ENCODE results near the gene CGRRF1. TPM values are rescaled to one million over a fixed set of nuclear protein-coding genes. Genes with fewer than 3 reads are reported as not detected.

CGRRF1 gene
- total RNA-seq, 1 experiment from 2014 or later: 17.3 TPM

DNA sequence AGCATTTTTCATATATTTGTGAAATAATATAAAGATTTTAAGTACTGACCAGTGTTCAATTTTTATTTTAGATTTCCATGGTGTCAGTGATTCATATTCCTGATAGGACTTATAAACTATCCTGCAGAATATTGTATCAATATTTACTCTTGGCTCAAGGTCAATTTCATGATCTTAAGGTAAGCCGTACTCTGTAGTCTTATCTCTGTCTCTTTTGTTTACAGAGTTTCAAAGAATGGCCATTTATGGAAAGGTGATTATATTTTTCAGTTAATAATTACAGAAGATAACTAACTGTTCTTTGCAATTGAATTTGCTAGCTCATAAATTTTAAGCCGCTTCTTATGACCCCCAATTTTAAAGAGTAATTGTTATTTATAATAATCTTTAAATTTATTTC, 27.9 kb downstream of the CGRRF1 start:
- no peak for DNase-seq (ENCODE audit: low read depth in 1 of 2, low spot score in 2 of 2)
- Histone ChIP-seq H3K27me3 (replicated peaks) (no peaks in the 10 kb centered on the region), H3K9me3 (replicated peaks) (no peaks in the 10 kb centered on the region), H3K36me3 (peaks cover 4% of the 10 kb centered on the region; the same call in 1 of the 2 replicates), H3K4me3 (no peak overlapping the region), H3K27ac (no peak overlapping the region), H3K4me1 (replicated peaks) (no peaks in the 10 kb centered on the region)

DNA sequence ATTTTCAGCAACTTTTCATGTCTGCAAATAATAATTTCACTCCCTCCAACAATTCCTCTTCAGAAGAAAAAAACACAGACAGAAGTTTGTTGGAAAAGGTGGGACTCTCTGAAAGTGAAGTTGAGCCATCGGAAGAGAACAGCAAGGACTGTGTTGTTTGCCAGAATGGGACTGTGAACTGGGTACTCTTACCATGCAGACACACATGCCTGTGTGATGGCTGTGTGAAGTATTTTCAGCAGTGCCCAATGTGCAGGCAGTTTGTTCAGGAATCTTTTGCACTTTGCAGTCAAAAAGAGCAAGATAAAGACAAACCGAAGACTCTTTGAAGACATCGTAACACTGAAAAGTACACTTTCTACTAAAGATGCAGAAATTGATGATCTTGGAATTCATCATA, 28.3 kb downstream of the CGRRF1 start:
- no peak for DNase-seq (ENCODE audit: low read depth in 1 of 2, low spot score in 2 of 2)
- peaks cover 4% of the 10 kb centered on the region; the same call in 1 of the 2 replicates for H3K36me3 ChIP-seq
- no peaks in the 10 kb centered on the region for H3K4me1 ChIP-seq (replicated peaks)
- H3K27me3 ChIP-seq (replicated peaks): no peaks in the 10 kb centered on the region
- no peak overlapping the region for H3K4me3 ChIP-seq
- H3K9me3 ChIP-seq (replicated peaks): no peaks in the 10 kb centered on the region
- no peak overlapping the region for H3K27ac ChIP-seq

DNA sequence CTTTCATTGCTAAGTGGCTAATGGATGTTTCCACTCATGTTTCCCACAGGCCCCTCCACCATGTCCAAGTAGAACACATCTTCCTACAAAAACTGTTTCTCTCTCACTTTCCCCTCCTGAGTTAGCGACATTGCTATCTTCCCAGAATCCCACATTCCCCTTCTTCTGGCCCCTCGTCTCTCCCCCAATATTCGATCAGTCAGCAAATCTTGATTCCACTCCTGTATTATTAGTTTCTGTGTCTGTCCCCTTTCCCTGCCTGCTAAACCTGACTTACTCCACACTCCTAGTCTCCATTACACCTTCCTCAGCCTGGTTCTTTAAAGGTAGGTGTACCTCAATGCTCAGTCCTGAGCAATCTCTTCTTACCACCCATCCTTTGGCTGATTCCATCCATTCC, 37.9 kb downstream of the CGRRF1 start:
- no peaks in the 10 kb centered on the region for H3K9me3 ChIP-seq (replicated peaks)
- H3K36me3 ChIP-seq: no peaks in the 10 kb centered on the region
- no peaks in the 10 kb centered on the region for H3K27me3 ChIP-seq (replicated peaks)

DNA sequence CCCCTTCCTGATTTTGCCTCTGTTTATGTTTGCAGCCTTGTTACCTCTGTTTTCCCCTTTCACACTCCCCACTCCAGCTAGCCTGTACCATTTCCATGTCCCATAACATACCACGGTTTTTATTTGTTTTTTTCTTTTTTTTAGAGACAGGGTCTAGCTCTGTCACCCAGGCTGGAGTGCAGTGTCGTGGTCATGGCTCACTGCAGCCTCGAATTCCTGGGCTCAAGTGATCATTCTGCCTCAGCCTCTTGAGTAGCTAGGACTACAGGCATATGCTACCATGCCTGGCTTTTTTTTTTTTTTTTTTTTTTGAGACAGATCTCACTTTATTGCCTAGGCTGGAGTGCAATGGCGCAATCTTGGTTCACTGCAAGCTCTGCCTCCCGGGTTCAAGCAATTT, 38.8 kb downstream of the CGRRF1 start:
- no peak overlapping the region for H3K4me3 ChIP-seq
- DNase-seq (ENCODE audit: low read depth in 1 of 2, low spot score in 2 of 2): no peak
- no peaks in the 10 kb centered on the region for H3K36me3 ChIP-seq
- H3K9me3 ChIP-seq (replicated peaks): no peaks in the 10 kb centered on the region
- no peak overlapping the region for H3K27ac ChIP-seq
- H3K27me3 ChIP-seq (replicated peaks): no peaks in the 10 kb centered on the region
- H3K4me1 ChIP-seq (replicated peaks): peaks cover 10% of the 10 kb centered on the region

More for the DNA sequence above, 37.9 kb downstream of the CGRRF1 start:
- no peak overlapping the region for H3K27ac ChIP-seq
- no peak for DNase-seq (ENCODE audit: low read depth in 1 of 2, low spot score in 2 of 2)
- H3K4me1 ChIP-seq (replicated peaks): peaks cover 10% of the 10 kb centered on the region
- H3K4me3 ChIP-seq: no peak overlapping the region

DNA sequence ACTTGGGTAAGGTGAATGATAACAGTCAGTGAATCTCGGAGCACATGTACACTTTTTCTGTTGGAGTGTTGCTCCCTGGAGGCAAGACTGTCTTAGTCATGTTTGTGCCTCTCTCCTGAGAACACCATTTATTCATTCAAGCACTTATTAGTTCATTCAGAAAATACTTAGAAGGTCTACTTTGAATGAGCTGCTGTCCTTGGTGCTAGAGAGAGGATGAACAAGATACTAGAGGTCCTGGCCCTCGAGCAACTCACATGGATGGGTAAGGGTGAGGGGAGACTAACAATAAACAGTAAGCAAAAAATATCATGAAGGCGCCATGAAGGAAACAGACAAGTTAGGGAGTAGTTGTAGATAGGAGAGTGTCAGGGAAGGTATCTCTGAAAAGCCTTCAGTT, 40.2 kb downstream of the CGRRF1 start:
- DNase-seq (ENCODE audit: low read depth in 1 of 2, low spot score in 2 of 2): no peak
- no peak overlapping the region for H3K27ac ChIP-seq
- H3K4me1 ChIP-seq (replicated peaks): peaks cover 10% of the 10 kb centered on the region
- H3K9me3 ChIP-seq (replicated peaks): no peaks in the 10 kb centered on the region
- no peak overlapping the region for H3K4me3 ChIP-seq
- H3K27me3 ChIP-seq (replicated peaks): no peaks in the 10 kb centered on the region
- no peaks in the 10 kb centered on the region for H3K36me3 ChIP-seq

DNA sequence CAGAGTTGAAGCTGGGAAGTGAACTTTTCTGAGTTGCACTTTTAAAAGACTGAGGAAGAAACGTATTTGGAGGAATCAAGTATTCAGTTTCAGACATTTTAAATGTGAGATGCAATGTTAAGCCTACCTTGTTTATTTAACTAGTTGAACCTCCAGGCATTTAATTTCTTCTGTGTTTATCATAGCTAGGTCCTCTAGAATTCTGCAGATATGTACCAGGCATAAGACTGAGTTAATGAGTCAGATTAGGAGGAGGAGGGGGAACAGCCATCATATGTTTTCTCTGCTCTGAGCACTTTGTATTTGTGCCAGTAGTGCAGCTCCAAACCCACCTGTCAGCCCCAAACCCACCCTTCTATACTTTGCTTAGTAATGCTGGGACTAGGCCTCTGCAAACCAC, 40.8 kb downstream of the CGRRF1 start:
- Histone ChIP-seq H3K36me3 (no peaks in the 10 kb centered on the region), H3K9me3 (replicated peaks) (no peaks in the 10 kb centered on the region), H3K4me3 (no peak overlapping the region), H3K4me1 (replicated peaks) (peaks cover 10% of the 10 kb centered on the region), H3K27ac (no peak overlapping the region), H3K27me3 (replicated peaks) (no peaks in the 10 kb centered on the region)
- DNase-seq (ENCODE audit: low read depth in 1 of 2, low spot score in 2 of 2): no peak

DNA sequence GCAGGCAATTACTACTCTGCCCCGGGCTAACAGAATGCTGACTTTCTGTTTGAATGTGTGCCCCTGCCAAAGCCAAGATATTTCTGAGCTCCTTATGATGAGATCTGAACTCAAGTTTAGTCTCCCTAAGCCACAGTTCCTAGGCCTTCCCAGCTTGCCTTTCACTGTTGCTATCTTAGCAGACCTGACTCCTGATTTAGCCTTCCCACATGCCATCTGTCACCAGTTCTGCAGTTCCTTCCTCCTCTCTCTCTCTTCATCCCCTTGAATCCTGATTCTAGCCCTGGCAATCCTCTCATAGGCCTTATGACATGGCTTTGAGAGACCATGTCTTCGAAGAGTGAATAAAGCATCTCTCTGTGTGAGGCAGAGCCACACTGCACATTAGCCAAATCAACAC, 44.7 kb downstream of the CGRRF1 start:
- Histone ChIP-seq H3K4me3 (no peak overlapping the region), H3K9me3 (replicated peaks) (no peaks in the 10 kb centered on the region), H3K27me3 (replicated peaks) (no peaks in the 10 kb centered on the region)

DNA sequence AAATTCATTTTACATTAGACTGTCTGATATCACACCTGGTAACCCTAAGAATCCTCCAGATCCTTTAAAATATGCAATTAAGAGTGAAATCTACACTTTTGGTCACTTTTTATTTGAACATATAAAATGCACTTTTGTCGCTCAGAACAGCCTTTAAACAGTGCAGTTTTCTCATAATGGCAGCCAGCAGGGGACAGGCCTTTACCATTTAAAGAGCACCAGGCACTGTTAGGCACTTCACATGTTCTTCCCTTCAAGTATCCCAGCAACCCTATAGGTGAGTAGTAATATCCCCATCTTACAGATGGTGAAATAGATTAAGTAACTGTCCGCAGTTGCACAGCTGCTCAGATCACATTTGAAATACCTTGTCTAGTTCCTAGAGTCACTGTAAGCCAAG, 45.9 kb downstream of the CGRRF1 start:
- no peak overlapping the region for H3K4me3 ChIP-seq
- no peak overlapping the region for H3K27ac ChIP-seq
- H3K27me3 ChIP-seq (replicated peaks): no peaks in the 10 kb centered on the region
- H3K9me3 ChIP-seq (replicated peaks): no peaks in the 10 kb centered on the region
- peaks cover 2% of the 10 kb centered on the region; the same call in 1 of the 2 replicates for H3K4me1 ChIP-seq (replicated peaks)
- H3K36me3 ChIP-seq: no peaks in the 10 kb centered on the region
- DNase-seq (ENCODE audit: low read depth in 1 of 2, low spot score in 2 of 2): no peak

More for the DNA sequence above, 44.7 kb downstream of the CGRRF1 start:
- no peak overlapping the region for H3K27ac ChIP-seq
- H3K36me3 ChIP-seq: no peaks in the 10 kb centered on the region
- H3K4me1 ChIP-seq (replicated peaks): peaks cover 10% of the 10 kb centered on the region
- DNase-seq (ENCODE audit: low read depth in 1 of 2, low spot score in 2 of 2): no peak

DNA sequence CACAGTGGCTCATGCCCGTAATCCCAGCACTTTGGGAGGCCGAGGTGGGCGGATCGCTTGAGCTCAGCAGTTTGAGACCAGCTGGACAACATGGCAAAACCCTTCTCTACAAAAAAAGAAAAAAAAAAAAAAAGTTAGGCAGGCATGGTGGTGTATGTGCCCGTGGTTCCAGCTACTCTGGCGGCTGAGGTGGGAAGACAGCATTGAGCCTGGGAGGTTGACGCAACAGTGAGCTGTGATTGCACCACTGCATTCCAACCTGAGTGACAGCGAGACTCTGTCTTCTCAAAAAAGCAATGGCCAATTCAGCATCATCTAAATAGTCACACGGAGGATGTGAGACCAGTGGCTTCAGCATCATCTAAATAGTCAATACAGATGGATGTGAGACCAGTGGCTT, 46.8 kb downstream of the CGRRF1 start:
- H3K4me1 ChIP-seq (replicated peaks): no peaks in the 10 kb centered on the region
- no peak overlapping the region for H3K27ac ChIP-seq
- no peaks in the 10 kb centered on the region for H3K9me3 ChIP-seq (replicated peaks)
- H3K27me3 ChIP-seq (replicated peaks): no peaks in the 10 kb centered on the region
- no peak overlapping the region for H3K4me3 ChIP-seq
- no peaks in the 10 kb centered on the region for H3K36me3 ChIP-seq
- no peak for DNase-seq (ENCODE audit: low read depth in 1 of 2, low spot score in 2 of 2)

DNA sequence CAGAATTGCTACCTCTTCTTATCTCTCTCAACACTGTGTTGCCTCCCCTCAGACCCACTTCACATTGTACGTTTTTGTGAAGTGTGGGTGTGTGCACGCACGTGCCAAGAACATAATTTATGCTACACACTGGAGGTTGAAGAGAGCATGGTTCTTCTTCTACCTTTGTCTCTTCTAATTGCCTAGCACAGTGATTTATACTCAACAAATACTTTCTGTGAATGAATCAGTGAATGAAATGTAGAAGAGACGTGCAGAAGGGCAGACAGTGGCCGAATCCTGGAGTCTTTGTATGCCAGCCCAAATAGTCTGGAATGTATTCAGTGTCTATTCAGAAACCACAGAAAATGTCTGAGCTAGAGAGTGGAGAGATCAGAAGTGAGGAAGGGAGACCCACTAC, 52.6 kb downstream of the CGRRF1 start:
- Histone ChIP-seq H3K36me3 (peaks cover 9% of the 10 kb centered on the region), H3K27ac (peak overlapping the region; percentile 5; the same call in 1 of the 2 replicates), H3K4me1 (replicated peaks) (peaks cover 30% of the 10 kb centered on the region), H3K9me3 (replicated peaks) (no peaks in the 10 kb centered on the region), H3K27me3 (replicated peaks) (no peaks in the 10 kb centered on the region), H3K4me3 (no peak overlapping the region)
- peak in 1 of 2 experiments; percentile 49 for DNase-seq (ENCODE audit: low read depth in 1 of 2, low spot score in 2 of 2)

DNA sequence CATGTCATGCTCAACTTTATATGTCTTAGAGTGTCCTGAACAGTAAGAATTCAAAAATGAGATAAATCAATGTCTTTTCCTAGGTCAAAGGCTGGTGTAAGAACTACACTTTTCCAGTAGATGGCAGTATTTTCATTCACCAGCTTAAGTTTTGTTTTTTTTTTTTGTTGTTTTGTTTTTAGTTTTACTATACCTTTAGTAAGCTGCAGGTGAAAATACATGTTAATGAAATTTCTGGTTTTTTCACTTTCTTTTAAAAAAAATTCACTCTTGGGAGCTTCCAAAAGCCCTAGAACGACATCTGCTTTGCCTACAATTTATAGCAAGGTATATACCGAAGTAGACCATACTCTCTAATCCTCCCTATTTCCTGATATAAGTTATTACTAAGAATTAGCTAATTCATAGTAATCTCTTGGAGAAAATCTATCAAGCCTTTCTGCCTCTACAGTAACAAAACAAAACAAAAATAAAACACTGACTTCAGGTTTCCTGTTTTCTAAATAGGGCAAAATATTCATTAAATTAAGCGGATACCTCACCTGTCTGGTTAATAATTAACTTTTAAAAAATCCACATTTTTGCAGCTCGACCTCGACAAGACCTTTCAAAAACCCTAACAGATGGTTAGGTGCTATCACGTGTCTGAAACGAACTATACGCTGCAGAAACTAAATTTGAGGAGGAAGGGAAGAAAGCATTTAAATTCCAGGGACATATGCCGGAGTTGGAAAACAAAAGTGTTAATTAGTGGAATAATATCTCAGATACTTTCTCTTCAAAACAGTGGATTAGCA, 54.6 kb downstream of the CGRRF1 start:
- peak in 1 of 2 experiments; percentile 65 for DNase-seq (ENCODE audit: low read depth in 1 of 2, low spot score in 2 of 2)
- Histone ChIP-seq H3K27me3 (replicated peaks) (no peaks in the 10 kb centered on the region), H3K36me3 (peaks cover 17% of the 10 kb centered on the region), H3K27ac (peak overlapping the region; percentile 95; the same call in 1 of the 2 replicates), H3K4me1 (replicated peaks) (peaks cover 36% of the 10 kb centered on the region), H3K9me3 (replicated peaks) (no peaks in the 10 kb centered on the region), H3K4me3 (peak overlapping the region; percentile 95)

DNA sequence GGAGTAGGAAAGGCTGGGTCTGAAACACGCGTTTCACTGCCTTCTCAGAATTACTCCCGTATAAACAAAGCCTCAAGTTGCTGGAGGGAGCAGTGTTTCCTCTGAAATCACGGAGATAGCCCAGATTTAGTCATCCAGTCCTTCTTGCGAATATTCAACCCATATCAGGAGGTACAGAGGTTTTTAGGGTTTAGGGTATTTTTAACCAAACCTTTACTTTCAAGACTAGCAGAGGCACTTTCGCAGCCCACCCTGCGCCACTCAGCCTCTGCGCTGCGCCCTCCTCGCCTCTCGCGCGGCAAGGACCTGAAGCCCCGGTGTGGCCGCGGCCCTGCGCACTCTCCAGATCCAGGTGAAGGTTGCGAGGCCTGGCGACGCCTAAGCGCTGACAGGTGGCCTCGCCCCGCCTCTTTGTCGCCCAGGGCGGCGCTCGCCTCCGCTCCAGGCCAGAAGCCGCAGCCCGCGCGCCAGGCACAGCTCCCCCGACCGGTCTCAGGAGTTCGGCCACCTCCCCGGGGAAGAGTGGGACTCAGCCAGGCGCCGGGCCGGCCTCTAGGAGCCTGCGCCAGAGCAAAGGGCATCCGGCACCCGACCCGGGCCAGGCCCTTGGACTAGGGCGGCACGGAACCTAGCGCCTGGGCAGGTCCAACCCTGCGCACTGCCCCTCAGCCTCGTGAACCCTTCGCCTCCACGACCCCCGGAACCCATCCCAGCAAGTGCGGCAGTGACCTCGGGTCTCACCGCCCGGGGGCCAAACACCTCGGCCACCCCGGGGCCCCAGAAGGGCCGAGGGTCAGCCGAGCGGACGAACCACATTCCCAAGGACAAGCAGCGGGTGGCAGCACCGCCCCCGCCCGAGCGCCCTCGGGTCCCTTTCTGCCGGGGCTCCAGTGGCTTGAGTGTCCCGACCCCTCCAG, 55.4 kb downstream of the CGRRF1 start:
- no peaks in the 10 kb centered on the region for H3K27me3 ChIP-seq (replicated peaks)
- H3K9me3 ChIP-seq (replicated peaks): no peaks in the 10 kb centered on the region
- peak; percentile 51 to 78 for DNase-seq (ENCODE audit: low read depth in 1 of 2, low spot score in 2 of 2)
- H3K36me3 ChIP-seq: peaks cover 26% of the 10 kb centered on the region
- H3K4me1 ChIP-seq (replicated peaks): peaks cover 44% of the 10 kb centered on the region
- peak overlapping the region; percentile 95 for H3K27ac ChIP-seq
- H3K4me3 ChIP-seq: peak overlapping the region; percentile 95

DNA sequence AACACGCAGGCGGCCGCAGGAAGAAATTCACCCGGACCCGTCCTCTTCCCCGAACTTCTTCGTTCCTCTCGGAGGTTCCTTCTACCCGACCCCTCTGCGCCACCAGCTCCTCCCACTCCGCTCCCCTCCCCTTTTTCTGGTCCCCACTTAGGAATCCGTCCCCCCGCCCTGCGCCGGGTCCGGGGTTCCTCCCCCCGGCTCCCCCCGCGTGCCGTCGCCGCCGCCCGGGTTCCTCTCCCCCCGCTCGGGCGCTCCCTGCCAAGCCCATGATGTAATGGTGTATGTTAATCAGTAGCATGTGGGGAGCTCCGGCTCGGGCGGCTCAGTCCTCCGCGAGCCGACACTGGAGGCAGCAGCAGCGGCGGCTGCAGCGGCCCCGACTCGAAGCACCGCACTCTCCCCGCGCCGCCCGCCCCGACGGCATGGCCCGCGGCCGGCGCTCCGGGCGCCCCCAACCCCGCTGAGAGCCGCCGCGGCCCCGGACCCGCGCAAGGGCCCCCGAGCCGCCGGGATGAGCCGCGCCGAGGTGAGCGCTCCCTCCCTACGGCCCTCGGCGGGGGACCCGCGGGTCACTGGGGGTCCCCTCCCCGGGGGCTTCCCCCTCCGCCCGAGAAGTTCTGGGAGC, 56.2 kb downstream of the CGRRF1 start:
- Histone ChIP-seq H3K27ac (peak overlapping the region; percentile 95), H3K36me3 (peaks cover 30% of the 10 kb centered on the region), H3K4me3 (peak overlapping the region; percentile 95), H3K9me3 (replicated peaks) (no peaks in the 10 kb centered on the region), H3K27me3 (replicated peaks) (no peaks in the 10 kb centered on the region), H3K4me1 (replicated peaks) (peaks cover 51% of the 10 kb centered on the region)
- peak; percentile 78 to 91 for DNase-seq (ENCODE audit: low read depth in 1 of 2, low spot score in 2 of 2)

All from SJSA1 (cell line).